Right forelimb (tissue), 1 donor: ENCODE measurements around the gene KLRF2.

ENCODE experiments used
- DNase-seq: peaks from one replicate; pipeline ENCODE4 v3.0.0-alpha.2; 2018

The KLRF2 gene

GRCh38 chr12:9895215-9895971 is 14.1 kb downstream of the KLRF2 start:
- no peak for DNase-seq

GRCh38 chr12:9897535-9897934 is 16.2 kb downstream of the KLRF2 start:
- DNase-seq, result no peak

GRCh38 chr12:9899209-9899608 is 17.9 kb downstream of the KLRF2 start:
- DNase-seq, result no peak

GRCh38 chr12:9900930-9901329 is 19.6 kb downstream of the KLRF2 start:
- DNase-seq, result no peak

- DNase-seq, result no peak
These were observed 21.4 kb downstream of the KLRF2 start for GRCh38 chr12:9902539-9903228.

GRCh38 chr12:9906873-9907272 is 25.6 kb downstream of the KLRF2 start:
- DNase-seq, result no peak

GRCh38 chr12:9907769-9908168 is 26.5 kb downstream of the KLRF2 start:
- DNase-seq, result no peak

- DNase-seq, result no peak
These were observed 27.1 kb downstream of the KLRF2 start for GRCh38 chr12:9908350-9908749.

GRCh38 chr12:9909724-9910123 is 28.4 kb downstream of the KLRF2 start:
- no peak for DNase-seq

GRCh38 chr12:9910716-9911421 is 29.6 kb downstream of the KLRF2 start:
- DNase-seq, result no peak

GRCh38 chr12:9911708-9912107 is 30.4 kb downstream of the KLRF2 start:
- no peak for DNase-seq

- no peak for DNase-seq
These were observed 38.2 kb downstream of the KLRF2 start for GRCh38 chr12:9919443-9919842.

GRCh38 chr12:9920451-9920850 is 39.2 kb downstream of the KLRF2 start:
- no peak for DNase-seq

- no peak for DNase-seq
These were observed 41.1 kb downstream of the KLRF2 start for GRCh38 chr12:9922429-9922828.

- no peak for DNase-seq
These were observed 44.6 kb downstream of the KLRF2 start for GRCh38 chr12:9925705-9926393.

- no peak for DNase-seq
These were observed 45.6 kb downstream of the KLRF2 start for GRCh38 chr12:9926876-9927275.

GRCh38 chr12:9928607-9929006 is 47.3 kb downstream of the KLRF2 start:
- DNase-seq, result no peak

GRCh38 chr12:9931245-9931644 is 50.0 kb downstream of the KLRF2 start:
- DNase-seq, result no peak

- DNase-seq, result no peak
These were observed 51.0 kb downstream of the KLRF2 start, which contains the start of gene CLEC2A for GRCh38 chr12:9932270-9932669. TSS of gene CLEC2A (minus strand) at chr12:9932370. CDS start at chr12:9932329, 41 bp downstream.

- no peak for DNase-seq
These were observed 52.7 kb downstream of the KLRF2 start for GRCh38 chr12:9933958-9934357.

- no peak for DNase-seq
These were observed 53.7 kb downstream of the KLRF2 start for GRCh38 chr12:9935026-9935425.

- no peak for DNase-seq
These were observed 55.3 kb downstream of the KLRF2 start for GRCh38 chr12:9936591-9936990.

- no peak for DNase-seq
These were observed 59.1 kb downstream of the KLRF2 start for GRCh38 chr12:9940375-9940774.
